Gastroesophageal sphincter (tissue), 4 donors: ENCODE measurements around the gene RSKR. TPM values are rescaled to one million over a fixed set of nuclear protein-coding genes. Genes with fewer than 3 reads are reported as not detected.

Source experiments
- ATAC-seq: fragments of 150-250 bp; one replicate; pipeline ENCODE4 v1.9.1; 2016; ENCODE audit warnings: mild to moderate bottlenecking, moderate library complexity
- H3K27ac ChIP-seq, 4 donors: fragments of 200-600 bp; sonication (generic) in 3 of 4; 1 replicate in 3 of 4; 2 replicates in 1 of 4; pipeline ENCODE4 v1.5.1; 2016 to 2019
- H3K27me3 ChIP-seq: fragments of 200-600 bp; sonication (generic); one replicate; pipeline ENCODE4 v1.5.1; 2019
- H3K36me3 ChIP-seq, 2 donors: fragments of 200-600 bp; sonication (generic); one replicate each; pipeline ENCODE4 v1.5.1; 2019; ENCODE audit warnings: control low read depth in 1 of 2
- H3K4me1 ChIP-seq, 3 donors: fragments of 200-600 bp; sonication (generic); 1 replicate in 2 of 3; 2 replicates in 1 of 3; pipeline ENCODE4 v1.5.1; 2016 to 2019; ENCODE audit warnings: control low read depth in 2 of 3
- H3K4me3 ChIP-seq, 2 donors: fragments of 200-600 bp; sonication (generic); one replicate each; pipeline ENCODE4 v1.5.1; 2019; ENCODE audit warnings: mild to moderate bottlenecking in 1 of 2, moderate library complexity in 1 of 2
- H3K9me3 ChIP-seq, 3 donors: fragments of 200-600 bp; sonication (generic); one replicate each; pipeline ENCODE4 v1.5.1; 2017 to 2019; ENCODE audit warnings: control low read depth in 2 of 3
- CTCF ChIP-seq, 4 experiments: fragments of 200-600 bp in 2 of 4; fragments of 450-650 bp in 2 of 4; sonication (generic) in 1 of 4; IDR thresholded peaks; one replicate each; pipeline ENCODE4 v1.5.1; 2017 to 2019; ENCODE audit warnings: antibody characterized with exemption in 4 of 4, mild to moderate bottlenecking in 2 of 4, moderate library complexity in 2 of 4
- EP300 ChIP-seq: sonication (generic); formaldehyde crosslinking; IDR thresholded peaks from one replicate; pipeline ENCODE4 v1.6.1; 2017; ENCODE audit warnings: antibody characterized with exemption, mild to moderate bottlenecking
- POLR2A ChIP-seq, 2 donors: fragments of 450-650 bp; IDR thresholded peaks; one replicate each; pipeline ENCODE4 v1.6.1; 2017; ENCODE audit warnings: antibody characterized with exemption in 2 of 2, mild to moderate bottlenecking in 2 of 2, moderate library complexity in 1 of 2
- POLR2AphosphoS5 ChIP-seq: sonication (generic); formaldehyde crosslinking; IDR thresholded peaks from one replicate; pipeline ENCODE4 v1.6.1; 2017; ENCODE audit warnings: antibody characterized with exemption
- WGBS, 2 donors: methylation state at CpG; one replicate each; pipeline ENCODE4 v1.1.5; 2018; ENCODE audit warnings: low coverage in 1 of 2; 5-methylcytosine and 5-hydroxymethylcytosine counted together
- total RNA-seq, 4 donors: library from RNA; depleted of rRNA; stranded (reverse); fragments of >200 nt; gene quantifications; one replicate each; pipeline ENCODE4 v1.1.0, GENCODE V29; 2016

RSKR gene
- total RNA-seq, 4 donors from 2014 or later = 0.59 to 8.1 (median 3.1) TPM

- Histone ChIP-seq H3K4me1 (peaks cover 0 to 52% (median 17%) of the 10 kb centered on the region in 3 donors), H3K27me3 (no peaks in the 10 kb centered on the region), H3K36me3 (peaks cover 0 to 5% of the 10 kb centered on the region in 2 donors), H3K4me3 (no peak overlapping the region), H3K9me3 (no peaks in the 10 kb centered on the region), H3K27ac (no peak overlapping the region)
- no peak for ATAC-seq
- 100% methylated on average over 1 of the region's 9 CpGs; no CpG with 5 or more reads in 1 of the 2 donors for WGBS, 2 donors
- no peak for TF ChIP-seq EP300
- TF ChIP-seq POLR2A (IDR thresholded peaks at IDR 0.05) = no peak
- no peak for TF ChIP-seq CTCF (IDR thresholded peaks at IDR 0.05)
- TF ChIP-seq POLR2AphosphoS5 = no peak
Measured at GRCh38 chr17:28573521-28573920, 40.5 kb downstream of the RSKR start.

GRCh38 chr17:28573040-28573380, 41.0 kb downstream of the RSKR start:
- no peaks in the 10 kb centered on the region for H3K27me3 ChIP-seq
- peaks cover 0 to 5% of the 10 kb centered on the region in 2 donors for H3K36me3 ChIP-seq
- H3K9me3 ChIP-seq = no peaks in the 10 kb centered on the region
- no peak overlapping the region for H3K4me3 ChIP-seq
- TF ChIP-seq CTCF (IDR thresholded peaks at IDR 0.05) (no peak), POLR2A (IDR thresholded peaks at IDR 0.05) (no peak), POLR2AphosphoS5 (no peak), EP300 (no peak)
- no peak for ATAC-seq
- H3K4me1 ChIP-seq = peaks cover 0 to 56% (median 17%) of the 10 kb centered on the region in 3 donors
- no peak overlapping the region for H3K27ac ChIP-seq

GRCh38 chr17:28572259-28573039, 41.5 kb downstream of the RSKR start:
- H3K27me3 ChIP-seq = no peaks in the 10 kb centered on the region
- peak overlapping the region; percentile 81 to 88 (median 85) for H3K27ac ChIP-seq
- no peak for ATAC-seq
- H3K9me3 ChIP-seq = no peaks in the 10 kb centered on the region
- 43 to 71% methylated on average over 1 to 4 of the region's 5 CpGs for WGBS, 2 donors
- TF ChIP-seq CTCF (IDR thresholded peaks at IDR 0.05) = no peak
- no peak for TF ChIP-seq POLR2A (IDR thresholded peaks at IDR 0.05)
- TF ChIP-seq POLR2AphosphoS5 = no peak
- TF ChIP-seq EP300 = no peak
- peak overlapping the region; percentile 74 to 94 for H3K4me3 ChIP-seq
- peaks cover 0 to 10% of the 10 kb centered on the region in 2 donors for H3K36me3 ChIP-seq
- peaks cover 0 to 59% (median 17%) of the 10 kb centered on the region in 3 donors for H3K4me1 ChIP-seq

- peaks cover 0 to 51% (median 12%) of the 10 kb centered on the region in 3 donors for H3K4me1 ChIP-seq
- H3K4me3 ChIP-seq = peak within 1 kb of the TSS; percentile 74 to 94
- ATAC-seq = peak; percentile 99
- no peaks in the 10 kb centered on the region for H3K9me3 ChIP-seq
- peaks cover 0 to 17% of the 10 kb centered on the region in 2 donors for H3K36me3 ChIP-seq
- 0 to 3% methylated on average over 8 to 9 of the region's 49 CpGs for WGBS, 2 donors
- H3K27me3 ChIP-seq = no peaks in the 10 kb centered on the region
- TF ChIP-seq POLR2AphosphoS5 (peak; percentile 75), CTCF (IDR thresholded peaks at IDR 0.05) (peak in 2 of 4 experiments; percentile 7 to 14), POLR2A (IDR thresholded peaks at IDR 0.05) (peak; percentile 72 to 76), EP300 (no peak)
- peak within 1 kb of the TSS; percentile 81 to 88 (median 85) for H3K27ac ChIP-seq
Measured at GRCh38 chr17:28571361-28572122, 42.4 kb downstream of the RSKR start, which contains the start of gene PIGS. Gene PIGS (minus strand): TSS chr17:28571524. CDS start chr17:28571496, 28 bp downstream.
